IMR-90 (cell line): ENCODE results near the gene DHRS3.

Experiments
- BHLHE40 ChIP-seq: fragments of 150-350 bp; IDR thresholded peaks from 2 replicates; pipeline ENCODE4 v1.6.1; 2016; ENCODE audit warnings: mild to moderate bottlenecking, low read depth, low read length
- CEBPB ChIP-seq: IDR thresholded peaks from 2 replicates; pipeline ENCODE4 v1.6.1; 2012; ENCODE audit warnings: low read depth, low read length, improper control_type of control experiment
- CHD1 ChIP-seq: IDR thresholded peaks from 2 replicates; pipeline ENCODE4 v1.6.1; 2012; ENCODE audit warnings: low read depth, low read length, improper control_type of control experiment
- CTCF ChIP-seq: conservative IDR thresholded peaks from 2 replicates; pipeline ENCODE4 v1.5.1; 2012; ENCODE audit warnings: mild to moderate bottlenecking, low read depth, low read length, improper control_type of control experiment
- FOS ChIP-seq: fragments of 150-350 bp; IDR thresholded peaks from 2 replicates; pipeline ENCODE4 v1.6.1; 2016; ENCODE audit warnings: low read depth, low read length
- MAZ ChIP-seq: IDR thresholded peaks from 2 replicates; pipeline ENCODE4 v1.6.1; 2012; ENCODE audit warnings: low read depth, mild to moderate bottlenecking, low read length, improper control_type of control experiment, moderate library complexity, borderline replicate concordance
- POLR2A ChIP-seq: IDR thresholded peaks from 2 replicates; pipeline ENCODE4 v1.6.1; 2012; ENCODE audit warnings: mild to moderate bottlenecking, low read depth, low read length
- RAD21 ChIP-seq: IDR thresholded peaks from 2 replicates; pipeline ENCODE4 v1.6.1; 2012; ENCODE audit warnings: low read length, improper control_type of control experiment
- RCOR1 ChIP-seq: IDR thresholded peaks from 2 replicates; pipeline ENCODE4 v1.6.1; 2012; ENCODE audit warnings: mild to moderate bottlenecking, low read length, improper control_type of control experiment; ENCODE audit not compliant: insufficient replicate concordance
- RFX5 ChIP-seq: IDR thresholded peaks from 2 replicates; pipeline ENCODE4 v1.8.0; 2012; ENCODE audit warnings: low read depth, mild to moderate bottlenecking, low read length, moderate library complexity
- SMC3 ChIP-seq: fragments of 150-350 bp; IDR thresholded peaks from 2 replicates; pipeline ENCODE4 v1.6.1; 2016; ENCODE audit warnings: low read depth, mild to moderate bottlenecking, antibody characterized with exemption, low read length, moderate library complexity

- TF ChIP-seq BHLHE40 (no peak), POLR2A (no peak), CTCF (no peak), FOS (no peak), RAD21 (no peak), CEBPB (no peak), RCOR1 (no peak), RFX5 (no peak), SMC3 (no peak), CHD1 (no peak), MAZ (no peak)
Measured at GRCh38 chr1:12591267-12591938, 26.6 kb downstream of the DHRS3 start.
